Hematopoietic multipotent progenitor cell treated with erythropoietin and hydrocortisone succinate and interleukin-3 and kit ligand, for 15 days (in vitro differentiated cells): ENCODE measurements around the gene REXO2.

ENCODE experiments used
- DNase-seq: peaks from one replicate; pipeline ENCODE4 v3.0.0-alpha.2; 2015; ENCODE audit warnings: low spot score

REXO2 gene

DNA sequence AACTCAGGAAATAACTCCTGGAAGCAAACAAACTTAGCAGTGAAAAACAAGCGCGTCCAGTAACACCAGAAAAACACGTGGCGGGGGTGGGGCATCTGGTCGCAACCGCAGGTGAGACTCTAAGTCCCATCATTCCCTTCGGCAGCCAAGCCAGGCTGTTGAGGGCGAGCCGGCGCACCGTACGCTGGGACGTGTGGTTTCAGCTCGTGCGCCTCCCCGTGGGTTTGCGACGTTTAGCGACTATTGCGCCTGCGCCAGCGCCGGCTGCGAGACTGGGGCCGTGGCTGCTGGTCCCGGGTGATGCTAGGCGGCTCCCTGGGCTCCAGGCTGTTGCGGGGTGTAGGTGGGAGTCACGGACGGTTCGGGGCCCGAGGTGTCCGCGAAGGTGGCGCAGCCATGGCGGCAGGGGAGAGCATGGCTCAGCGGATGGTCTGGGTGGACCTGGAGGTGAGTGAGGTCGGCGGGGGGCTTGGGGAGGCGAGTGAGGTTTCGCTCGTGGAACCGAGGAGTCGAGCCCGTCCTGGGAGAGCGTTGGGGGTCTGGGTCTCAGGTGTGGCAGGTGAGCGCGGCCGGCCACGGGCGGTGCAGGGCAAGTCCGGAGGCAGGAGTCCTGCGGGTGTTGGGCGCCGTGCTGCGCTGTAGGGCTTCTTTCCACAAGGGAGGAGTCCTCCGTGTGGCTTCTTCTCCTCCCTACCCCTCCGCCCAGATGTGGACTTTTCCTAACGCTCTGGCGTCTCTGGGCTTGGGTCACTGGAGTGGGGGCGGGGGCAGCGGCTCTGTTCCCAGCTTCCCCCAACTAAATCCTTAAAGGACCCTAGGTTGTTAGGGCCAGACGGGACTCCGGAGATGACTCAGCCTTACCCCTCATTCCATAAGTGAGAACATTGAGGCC, at the start of gene REXO2:
Gene REXO2 (plus strand): TSS at position 239 of the 892 bp plus-strand sequence. CDS start 62 bp downstream, at position 301.
- DNase-seq = peak; percentile 96

DNA sequence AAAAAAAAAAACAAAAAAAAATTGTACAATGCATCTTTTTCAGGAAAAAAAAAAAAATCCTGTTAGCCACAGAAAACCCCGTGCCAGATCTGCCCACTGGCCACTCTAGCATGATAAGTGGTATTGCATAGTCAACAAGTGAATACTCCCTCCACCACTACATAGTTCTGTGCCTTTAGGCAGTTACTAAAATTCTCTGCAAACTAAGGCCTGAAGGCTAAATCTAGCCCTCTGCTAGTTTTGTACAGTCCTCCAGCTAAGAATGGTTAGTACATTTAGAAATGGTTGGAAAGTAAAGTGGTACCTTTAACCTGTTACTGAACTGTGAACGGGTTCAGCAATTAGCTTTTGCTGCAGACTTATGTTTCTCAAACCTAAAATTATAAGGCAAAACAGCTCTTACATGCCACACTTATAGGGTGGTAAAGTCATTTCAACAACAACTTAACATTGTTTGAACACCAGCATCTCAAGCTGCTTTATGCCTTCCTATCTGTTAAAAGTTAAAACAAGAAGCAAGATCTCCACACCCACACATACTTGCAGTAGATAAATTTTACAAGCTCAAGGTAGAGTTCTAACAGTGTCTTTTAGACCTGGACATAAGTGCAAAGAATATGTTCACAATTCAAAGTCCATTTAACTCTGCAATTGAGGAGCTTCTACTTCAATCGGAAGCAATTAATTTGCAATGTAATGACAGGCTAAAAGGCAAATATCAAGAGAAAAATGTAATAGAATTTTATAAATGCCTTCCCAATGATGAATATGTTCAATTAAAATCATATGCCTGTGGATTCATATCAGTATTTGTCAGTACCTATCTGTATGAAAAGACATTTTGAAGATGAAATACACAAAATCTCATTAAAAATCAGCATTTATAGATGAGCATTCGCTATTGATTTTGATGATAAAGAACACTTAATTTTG, 46.3 kb upstream of the REXO2 start:
- no peak for DNase-seq

DNA sequence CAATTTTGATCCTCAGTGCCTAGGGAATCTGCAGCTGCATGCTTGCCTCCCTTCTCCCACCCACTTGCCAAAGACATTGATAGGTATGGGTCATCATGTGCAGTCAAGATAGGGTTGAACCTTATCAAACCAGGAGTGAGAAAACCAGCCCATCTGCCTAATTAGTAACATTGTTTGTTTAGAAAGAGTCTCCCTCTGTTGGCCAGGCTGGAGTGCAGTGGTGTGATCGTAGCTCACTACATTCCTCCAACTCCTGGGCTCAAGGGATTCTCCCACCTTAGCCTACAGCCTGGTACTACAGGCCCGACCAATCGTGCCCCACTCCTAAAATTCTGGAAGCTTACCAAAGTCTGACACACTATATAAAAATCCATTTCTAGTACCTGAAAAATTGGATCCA, 43.5 kb upstream of the REXO2 start:
- peak; percentile 18 for DNase-seq

GRCh38 chr11:114396916-114397315, 42.4 kb upstream of the REXO2 start:
- no peak for DNase-seq

DNA sequence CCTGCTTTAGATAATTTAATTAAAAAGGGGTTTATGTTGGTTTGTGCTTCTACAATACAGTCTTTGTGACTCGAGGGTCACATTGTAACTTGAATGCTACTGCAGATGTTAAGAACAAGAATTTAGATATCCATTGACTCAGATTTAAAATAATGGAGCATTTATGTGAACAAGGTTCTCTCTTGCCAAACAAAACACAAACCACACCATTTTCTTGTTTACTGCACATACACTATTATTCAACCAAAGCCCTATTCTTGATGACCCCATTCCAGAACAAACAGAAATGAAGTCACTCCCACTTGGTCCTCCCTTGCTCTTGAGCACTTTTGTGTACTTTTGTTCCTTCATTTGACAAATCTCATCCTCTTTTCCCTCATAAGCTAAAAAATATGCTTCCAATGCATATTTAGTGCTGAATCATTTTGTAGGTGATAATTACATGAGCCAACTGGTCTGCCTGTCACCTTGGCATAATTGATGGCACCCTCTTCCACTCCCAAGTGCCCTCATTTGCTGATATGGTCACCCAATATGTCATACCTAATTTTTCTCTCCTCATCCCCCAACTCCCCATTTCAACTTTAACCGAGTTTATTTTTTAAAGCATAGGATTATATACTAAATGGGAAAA, 41.8 kb upstream of the REXO2 start:
- DNase-seq = no peak

GRCh38 chr11:114398303-114398920, 40.9 kb upstream of the REXO2 start:
- no peak for DNase-seq

GRCh38 chr11:114399490-114400215, 39.6 kb upstream of the REXO2 start:
- DNase-seq = no peak

DNA sequence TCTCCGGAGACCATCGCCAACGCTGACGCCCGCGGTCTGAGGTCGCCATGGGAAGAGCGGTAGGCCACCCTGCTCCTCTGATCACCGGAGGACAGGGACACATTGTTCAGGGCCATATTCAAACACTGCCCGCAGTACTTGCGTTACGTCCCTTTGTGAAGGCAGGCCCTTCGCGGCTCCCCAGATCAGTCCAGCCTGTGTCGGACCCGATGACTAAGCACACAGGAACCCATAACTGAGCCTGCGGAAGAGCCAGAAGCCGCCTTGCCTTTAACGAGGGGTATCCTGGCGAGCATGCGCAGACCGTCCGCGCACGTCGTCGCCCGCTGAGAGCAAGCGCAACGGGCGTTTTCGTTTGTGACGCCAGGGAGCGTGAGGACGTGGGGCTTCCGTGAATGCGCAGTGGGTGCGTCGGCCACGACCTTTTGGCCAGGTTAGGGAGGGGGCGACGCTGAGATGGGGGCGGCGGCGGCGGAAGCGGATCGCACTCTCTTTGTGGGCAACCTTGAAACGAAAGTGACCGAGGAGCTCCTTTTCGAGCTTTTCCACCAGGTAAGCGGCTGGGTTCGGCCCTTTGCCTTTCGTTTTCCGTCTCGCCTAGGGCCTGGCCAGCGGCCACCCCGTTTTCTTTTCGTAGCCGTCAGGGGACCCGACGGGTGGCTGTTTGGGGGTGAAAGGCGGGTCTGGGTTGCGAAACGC, 38.9 kb upstream of the REXO2 start, which contains the start of the genes C11orf71 and RBM7:
Gene C11orf71 (minus strand): TSS at position 296 of the 699 bp plus-strand sequence. CDS start 180 bp downstream, at position 116.
Gene RBM7 (plus strand): TSS at position 451 of the 699 bp plus-strand sequence. CDS start 6 bp downstream, at position 457.
- peak; percentile 98 for DNase-seq

GRCh38 chr11:114400915-114401223, 38.4 kb upstream of the REXO2 start:
- DNase-seq = no peak

DNA sequence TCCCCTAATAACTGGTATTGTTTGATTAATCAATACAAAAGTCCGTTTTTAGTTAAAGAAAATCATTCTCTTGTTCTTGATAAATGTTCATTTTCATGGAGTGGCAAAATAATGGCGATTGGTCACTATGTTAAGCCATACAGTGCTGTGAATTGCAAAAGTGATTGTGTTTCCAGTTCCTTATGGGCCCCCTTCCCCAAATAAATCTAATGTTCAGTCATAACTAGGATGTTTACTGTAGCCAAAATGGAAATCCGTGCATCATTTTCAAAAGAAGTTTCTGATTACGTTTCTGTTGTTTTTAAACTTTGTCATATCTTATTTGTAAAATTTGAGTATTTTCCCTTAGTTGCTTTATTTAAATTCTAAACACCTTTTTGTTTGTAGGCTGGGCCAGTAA, 38.0 kb upstream of the REXO2 start:
- DNase-seq = no peak

GRCh38 chr11:114412946-114413345, 26.3 kb upstream of the REXO2 start:
- DNase-seq = no peak

GRCh38 chr11:114413958-114414357, 25.3 kb upstream of the REXO2 start:
- no peak for DNase-seq

GRCh38 chr11:114416441-114416961, 22.8 kb upstream of the REXO2 start:
- DNase-seq = no peak

GRCh38 chr11:114426280-114426679, 13.0 kb upstream of the REXO2 start:
- DNase-seq = no peak

DNA sequence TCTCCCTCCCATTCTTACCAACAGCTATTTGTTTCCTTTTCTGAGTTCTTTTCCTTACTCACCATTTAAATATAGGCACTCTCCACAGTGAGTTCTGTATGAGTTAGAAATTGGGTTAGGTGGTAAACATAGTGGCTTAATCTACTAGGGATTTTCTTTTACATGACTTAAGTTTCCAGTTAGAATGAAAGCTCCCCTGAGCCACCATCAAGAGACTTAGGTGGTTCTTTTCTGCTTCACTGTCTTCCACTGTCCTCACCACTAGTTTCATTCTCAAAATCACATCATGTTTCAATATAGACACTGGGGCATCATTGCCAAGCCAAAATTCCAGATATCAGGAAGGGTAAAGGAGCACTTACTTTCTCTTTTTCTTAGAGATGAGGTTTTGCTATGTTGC, 9.0 kb upstream of the REXO2 start:
- DNase-seq = no peak

DNA sequence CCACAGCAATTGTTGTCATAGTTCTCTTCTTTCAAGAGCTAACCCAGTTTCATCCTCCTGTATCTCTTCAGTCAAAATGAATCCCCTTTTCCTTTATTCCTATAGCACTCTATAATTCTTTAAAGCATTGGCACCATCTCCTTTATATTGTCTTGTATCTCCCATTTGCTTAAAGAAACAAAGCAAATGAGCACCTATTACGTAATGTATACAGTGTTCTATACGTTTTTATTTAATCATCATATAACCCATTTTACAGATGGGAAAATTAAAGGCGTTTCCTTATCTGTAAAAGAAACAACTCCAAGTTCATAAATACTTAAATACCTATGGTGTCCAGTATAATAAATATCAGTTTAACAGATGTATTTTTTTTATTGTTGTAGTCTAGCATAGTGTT, 6.4 kb upstream of the REXO2 start:
- DNase-seq = no peak

DNA sequence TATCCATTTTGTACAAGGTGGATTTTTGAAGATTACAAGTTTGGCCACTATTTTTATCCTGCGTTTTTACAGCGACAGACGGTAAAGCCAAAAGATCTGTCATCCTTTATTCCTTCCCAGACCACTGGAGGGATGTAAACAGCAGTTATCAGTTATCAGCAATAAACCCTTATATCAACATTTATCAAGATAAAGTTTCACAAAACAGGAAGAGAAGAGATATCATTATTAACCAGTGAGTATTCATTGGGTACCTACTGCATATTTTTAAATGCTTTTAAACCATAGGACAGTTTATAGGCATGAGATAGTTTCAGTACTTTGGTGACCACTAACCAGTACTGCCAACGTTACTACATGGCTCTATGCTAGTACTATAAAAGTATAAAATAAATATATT, 5.9 kb upstream of the REXO2 start:
- DNase-seq = no peak

GRCh38 chr11:114438303-114438702, 964 bp upstream of the REXO2 start:
- DNase-seq = no peak

- DNase-seq = peak; percentile 41
Measured at GRCh38 chr11:114440121-114440860, 1.0 kb downstream of the REXO2 start.
